Measurements from ENCODE around the gene ZBTB16. TPM values are rescaled to one million over a fixed set of nuclear protein-coding genes. Genes with fewer than 3 reads are reported as not detected.

Gene ZBTB16
- total RNA-seq, 1 experiment from 2014 or later = not detected

DNA sequence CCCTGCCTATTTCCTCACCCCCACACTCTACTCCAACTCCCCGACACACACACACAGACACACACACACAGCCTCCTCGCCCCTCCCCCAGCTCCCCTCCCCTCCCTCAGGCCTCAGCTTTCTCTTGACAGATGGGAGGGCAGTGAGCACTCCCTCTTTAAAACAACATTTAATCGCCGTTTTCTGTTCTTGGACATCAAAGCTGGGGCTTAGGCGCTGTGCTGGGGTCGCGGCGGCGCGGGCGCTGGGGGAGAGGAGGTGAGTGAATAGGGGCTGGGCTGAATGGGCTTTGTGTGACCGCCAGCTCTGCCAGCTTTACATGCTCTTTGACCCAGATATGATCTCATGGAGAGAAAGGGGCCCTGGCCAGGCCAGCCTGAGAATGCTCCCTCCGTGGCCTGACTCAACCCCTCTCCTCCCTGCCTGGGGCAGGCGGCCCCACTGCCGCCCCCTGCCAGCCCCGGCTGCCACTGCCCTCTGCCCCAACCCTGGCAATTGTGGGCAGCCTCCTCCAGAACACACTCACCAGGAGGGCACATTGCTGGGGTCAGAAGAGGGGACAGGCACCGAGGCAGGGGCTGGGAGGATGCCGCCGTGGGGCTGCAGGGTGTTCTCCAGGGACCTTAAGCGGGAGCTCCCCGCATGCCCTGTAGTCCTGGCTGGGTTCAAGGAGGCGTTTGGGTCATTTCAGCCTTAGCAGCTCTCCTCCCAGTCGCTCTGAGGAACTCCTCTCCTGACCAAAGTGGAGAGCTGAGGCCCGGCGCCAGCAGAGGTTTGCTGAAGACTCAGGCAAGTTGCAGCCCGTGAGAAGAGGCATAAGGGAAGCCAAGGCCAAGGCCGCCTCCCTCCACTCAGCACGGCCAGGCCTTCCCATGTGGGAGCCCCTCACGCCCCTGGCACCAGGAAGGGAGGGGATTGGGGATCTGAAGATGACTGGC lies 198.4 kb downstream of the ZBTB16 start:
- no peak for DNase-seq (ENCODE audit: low spot score)

DNA sequence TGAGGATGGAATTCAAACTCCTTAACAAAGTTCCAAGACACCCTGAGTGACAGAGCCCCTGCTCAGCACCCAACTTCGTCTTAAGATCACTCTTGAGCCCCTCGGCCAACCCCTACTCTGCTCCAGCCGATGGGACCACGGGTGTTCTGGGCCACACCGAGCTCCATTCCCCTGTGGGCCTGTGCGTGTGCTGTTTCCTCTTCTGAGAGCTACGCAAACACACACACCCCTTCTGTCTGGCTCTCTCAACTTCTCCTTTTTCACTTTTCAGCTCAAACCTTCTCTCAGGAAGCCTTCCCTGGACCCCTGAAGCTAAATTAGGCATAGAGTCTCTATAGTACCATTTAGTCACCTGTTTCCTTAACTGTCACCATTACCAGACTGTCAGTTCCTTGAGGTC lies 199.2 kb downstream of the ZBTB16 start:
- DNase-seq (ENCODE audit: low spot score) = no peak

DNA sequence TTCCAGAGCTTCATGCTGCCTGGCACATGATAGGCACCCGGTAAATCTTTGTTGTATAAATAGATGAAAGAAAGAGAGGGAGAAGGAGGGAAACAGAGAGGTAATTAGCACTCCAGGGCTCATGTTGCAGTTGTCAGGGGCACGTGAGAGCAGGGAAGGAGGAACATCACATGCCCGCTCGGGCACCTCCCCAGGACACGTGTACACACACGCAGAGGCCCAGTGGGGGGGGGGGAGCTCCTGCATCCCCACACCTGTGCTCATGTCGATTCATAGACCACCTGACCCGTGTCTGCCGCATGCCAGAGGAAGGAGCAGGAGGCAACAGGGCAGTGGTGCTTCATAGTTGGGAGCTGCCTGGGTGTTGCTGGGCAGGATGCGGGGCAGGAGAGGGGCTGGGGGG lies 199.6 kb downstream of the ZBTB16 start:
- no peak for DNase-seq (ENCODE audit: low spot score)

DNA sequence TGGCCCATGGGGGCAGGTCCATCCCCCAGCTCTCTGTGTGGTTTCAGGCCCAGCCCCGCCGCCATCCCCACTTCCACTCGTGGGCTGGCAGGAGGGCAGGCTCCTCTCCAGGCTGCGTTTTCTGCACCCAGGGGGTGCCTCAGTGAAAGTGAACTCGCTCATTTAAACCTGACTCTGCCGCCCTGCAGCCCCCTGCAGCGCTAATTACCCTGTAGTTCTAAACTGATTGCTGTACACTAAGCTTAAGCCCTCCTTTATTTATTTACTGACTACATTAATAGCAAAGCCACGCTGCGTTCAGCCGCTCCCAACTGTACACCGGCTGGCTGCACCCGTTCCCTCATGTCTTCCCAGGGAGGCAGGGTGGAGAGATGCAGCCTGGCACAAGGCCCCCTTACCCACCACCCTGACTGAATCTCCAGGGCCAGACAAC lies 200.1 kb downstream of the ZBTB16 start:
- DNase-seq (ENCODE audit: low spot score) = no peak

DNA sequence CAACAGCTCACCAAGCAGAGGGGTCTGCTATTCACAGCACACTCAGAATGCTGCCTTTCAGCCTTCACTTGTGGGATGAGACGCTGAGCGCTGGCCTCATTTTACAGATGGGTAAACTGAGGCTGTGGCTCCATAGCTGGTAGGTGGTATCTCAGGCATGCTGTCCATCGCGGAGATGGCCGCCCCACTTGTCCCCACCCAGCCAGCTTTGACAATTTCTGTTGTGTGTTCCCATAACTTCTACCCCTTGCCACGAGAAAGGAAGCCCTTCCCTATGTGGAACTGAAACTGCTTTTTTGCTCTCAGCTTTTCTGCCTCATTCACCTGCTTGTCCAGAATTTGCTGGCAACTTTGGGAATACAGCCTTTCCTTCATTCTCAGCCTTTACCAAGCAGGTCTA lies 200.6 kb downstream of the ZBTB16 start:
- no peak for DNase-seq (ENCODE audit: low spot score)

DNA sequence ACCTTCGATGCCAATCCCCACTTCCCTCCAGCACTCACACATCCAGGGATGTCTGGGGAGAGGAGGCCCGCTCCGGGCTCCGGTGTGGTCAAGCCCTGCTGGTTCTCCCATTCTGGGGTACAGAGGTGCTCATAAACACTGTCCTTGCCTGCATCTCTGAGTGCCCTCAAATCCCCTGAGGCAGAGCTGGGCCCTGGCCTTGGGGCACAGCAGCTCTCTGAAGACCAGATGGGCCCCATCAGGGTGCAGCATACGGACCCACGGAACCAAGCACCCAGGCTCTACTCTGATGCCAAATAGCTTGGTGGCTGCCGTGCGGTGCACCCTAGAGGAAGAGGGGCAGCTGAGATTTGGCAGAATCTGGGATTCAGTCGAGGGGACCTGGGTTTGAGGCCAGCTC lies 201.0 kb downstream of the ZBTB16 start:
- no peak for DNase-seq (ENCODE audit: low spot score)

DNA sequence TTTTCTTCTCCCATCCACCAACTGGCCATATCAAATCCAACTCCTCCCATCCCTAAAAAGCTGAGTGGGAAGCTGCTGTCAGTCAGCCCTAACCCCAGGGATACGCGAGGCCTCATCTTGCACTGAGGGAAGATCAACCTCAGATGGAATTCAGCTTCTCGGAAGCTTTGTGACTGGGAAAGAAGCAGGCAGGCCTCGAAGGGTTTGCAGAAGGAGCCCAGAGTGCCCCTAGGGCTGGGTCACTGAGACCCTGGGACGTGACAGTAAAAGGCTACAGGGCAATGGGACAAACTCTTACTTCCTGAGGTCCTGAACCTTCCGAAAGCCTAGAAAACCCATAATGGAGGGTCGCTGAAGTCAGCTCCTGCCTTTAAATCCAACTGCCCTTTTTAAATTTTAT lies 202.3 kb downstream of the ZBTB16 start:
- DNase-seq (ENCODE audit: low spot score) = no peak

DNA sequence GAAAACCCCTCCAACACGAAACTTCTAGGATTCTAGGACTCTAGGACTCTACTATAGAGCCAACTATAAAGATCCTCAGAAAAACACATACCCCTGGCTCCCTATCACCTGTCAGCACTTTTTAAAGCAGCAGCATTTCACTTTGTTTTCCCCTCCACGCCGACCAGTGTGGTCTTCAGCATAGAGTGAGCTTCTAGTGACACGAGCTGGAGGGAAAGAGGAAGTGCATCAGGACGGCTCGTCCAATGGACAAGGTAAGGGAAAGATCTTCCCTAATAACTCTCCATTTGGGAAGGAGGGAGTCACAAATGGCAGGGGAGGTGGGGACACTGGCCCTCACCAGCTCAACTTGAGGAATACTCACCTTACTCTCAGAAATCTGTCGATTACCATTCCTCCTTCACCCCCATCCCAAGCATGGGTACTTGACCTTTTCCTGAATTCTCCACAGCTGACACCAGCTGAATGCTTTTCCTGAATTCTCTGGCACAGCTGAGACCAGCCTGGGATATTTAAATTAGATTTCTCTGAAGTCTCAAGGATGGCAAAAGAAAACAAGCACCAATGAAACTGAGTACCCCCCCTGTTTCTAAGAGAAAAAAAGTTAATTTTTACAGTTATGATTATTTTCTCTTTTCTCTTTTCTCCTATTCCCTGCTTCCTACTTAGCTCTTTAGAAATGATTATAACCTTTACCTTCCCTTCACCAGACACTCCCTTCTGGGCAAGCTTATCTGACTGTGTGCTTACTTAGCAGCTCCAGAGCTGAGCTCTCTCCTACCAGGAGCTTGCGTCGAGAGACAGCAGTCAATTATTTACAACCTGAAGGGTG lies 203.4 kb downstream of the ZBTB16 start:
- peak; percentile 57 for DNase-seq (ENCODE audit: low spot score)

DNA sequence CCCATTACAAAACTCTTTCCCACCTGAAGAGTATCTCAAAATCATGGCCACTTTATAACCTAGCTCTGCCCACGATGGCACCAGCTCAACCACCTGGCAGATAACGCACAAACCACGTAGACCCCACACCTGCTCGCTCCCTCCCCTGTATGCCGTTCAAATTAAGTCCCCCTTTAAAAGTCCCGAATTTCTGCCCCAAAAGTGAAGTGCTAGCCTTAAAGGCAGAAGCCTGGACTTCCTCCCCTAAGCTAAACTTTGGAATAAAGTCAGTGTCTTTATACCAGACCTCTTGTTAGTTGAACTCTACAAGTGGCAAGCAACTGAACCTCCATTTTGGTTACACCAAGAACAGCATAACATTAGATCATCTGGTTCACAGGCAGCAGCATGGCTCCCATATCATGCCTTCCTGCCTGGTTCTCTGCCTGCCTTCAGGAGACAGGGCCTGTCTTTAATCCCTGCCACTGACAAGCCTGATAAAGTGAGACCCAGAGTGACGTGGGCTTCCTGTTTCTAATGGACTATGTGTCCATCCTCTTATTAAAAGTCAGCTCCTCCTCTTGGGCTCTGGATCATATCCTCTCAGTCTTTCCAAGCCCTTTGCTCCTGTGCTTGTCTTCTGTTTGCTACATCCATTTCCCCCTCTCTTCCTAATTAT lies 204.1 kb downstream of the ZBTB16 start:
- no peak for DNase-seq (ENCODE audit: low spot score)

DNA sequence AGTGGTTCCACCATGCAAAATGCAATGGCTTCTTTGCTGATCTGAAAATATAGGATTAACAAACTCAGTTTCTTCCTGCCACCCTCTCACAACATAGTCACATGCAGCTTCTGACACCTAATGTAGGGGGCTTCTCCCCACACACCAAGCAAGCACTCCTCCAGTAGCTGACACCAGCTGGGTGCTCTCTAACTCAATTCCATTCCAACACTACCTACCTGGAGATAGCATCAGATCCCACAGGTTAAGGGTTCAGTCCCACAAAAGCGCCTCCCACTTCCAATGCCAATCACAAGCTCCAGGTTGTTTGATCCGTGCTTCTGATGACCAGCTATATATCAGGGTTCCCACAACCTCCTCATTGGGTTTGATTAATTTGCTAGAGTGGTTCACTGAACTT lies 204.9 kb downstream of the ZBTB16 start:
- DNase-seq (ENCODE audit: low spot score) = no peak

DNA sequence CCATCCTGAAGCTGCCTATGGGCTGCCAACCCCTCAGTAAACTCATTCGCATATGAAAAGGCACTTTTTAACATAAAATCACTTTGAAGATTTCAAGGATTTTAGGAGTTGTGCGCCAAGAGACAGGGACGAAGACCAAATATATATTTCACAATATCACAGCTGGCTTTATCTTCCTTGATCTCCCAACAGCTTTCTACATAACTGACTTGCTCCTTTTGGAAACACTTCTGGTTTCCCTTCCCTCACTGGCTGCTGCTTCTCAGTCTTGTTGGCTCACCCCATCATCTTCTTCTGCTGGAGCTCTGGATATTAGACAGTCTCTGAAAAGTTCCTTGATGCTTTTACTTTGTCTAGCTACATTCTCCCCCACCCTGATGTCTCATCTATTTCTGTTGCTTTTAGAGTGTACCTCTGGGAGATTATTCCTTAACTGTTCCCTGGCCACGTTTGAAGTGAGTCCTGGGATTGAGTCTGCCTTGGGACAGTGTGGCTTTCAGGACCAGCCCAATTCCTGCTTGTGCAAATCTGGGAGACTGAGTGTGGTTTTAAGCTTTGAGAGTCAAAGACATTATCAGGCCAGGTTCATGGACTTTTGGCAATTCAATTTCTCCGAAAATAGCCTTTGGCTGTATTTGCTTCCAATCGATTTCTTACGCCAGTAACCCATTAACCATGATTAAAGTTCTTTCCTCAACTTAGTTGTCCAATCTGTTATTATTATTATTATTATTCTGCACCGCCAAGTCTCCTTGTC lies 205.8 kb downstream of the ZBTB16 start:
- DNase-seq (ENCODE audit: low spot score) = no peak

DNA sequence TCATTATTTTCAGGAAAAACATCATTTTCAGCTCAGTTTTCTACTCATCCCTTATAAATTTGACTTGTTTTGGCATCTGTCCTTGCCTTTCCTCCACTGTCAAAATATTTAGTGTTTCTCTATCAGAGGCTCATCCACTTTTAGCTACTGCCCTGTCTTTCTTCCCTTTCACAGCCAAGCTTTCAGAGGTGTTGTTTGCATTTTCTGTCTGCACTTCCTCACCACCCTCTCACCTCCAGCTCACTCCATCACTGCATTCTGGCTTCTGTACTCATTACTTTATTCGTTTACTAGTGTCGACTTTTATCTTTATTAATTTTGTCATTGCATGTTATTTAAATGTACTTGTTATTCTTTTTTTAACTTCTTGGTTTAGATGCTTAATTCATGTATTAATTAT lies 210.0 kb downstream of the ZBTB16 start:
- no peak for DNase-seq (ENCODE audit: low spot score)

DNA sequence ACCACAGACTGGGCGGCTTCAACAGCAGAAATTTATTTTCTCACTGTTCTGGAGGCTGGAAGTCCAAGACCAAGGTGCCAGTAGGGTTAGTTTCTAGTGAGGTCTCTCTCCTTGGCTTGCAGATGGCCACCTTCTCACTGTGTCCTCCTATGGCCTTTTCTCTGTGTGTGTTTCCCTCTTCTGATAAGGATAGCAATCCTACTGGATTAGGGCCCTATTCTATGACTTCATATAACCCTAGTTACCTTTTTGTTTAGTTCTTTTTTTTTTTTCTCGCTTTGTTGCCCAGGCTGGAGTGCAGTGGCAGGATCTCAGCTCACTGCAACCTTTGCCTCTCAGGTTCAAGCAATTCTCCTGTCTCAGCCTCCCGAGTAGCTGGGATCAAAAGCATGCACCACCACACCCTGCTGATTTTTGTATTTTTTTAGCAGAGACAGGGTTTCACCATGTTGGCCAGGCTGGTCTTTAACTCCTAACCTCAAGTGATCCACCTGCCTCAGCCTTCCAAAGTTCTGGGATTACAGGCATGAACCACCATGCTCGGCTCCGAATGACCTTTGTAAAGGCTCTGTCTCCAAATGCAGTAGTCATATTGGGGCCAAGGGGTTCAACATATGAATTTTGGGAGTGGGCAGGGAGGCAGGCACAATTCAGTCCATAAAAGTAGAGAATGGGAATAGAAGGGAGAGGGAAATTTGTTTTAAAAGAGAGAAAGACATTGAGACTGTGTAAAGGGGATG lies 211.2 kb downstream of the ZBTB16 start:
- DNase-seq (ENCODE audit: low spot score) = no peak

DNA sequence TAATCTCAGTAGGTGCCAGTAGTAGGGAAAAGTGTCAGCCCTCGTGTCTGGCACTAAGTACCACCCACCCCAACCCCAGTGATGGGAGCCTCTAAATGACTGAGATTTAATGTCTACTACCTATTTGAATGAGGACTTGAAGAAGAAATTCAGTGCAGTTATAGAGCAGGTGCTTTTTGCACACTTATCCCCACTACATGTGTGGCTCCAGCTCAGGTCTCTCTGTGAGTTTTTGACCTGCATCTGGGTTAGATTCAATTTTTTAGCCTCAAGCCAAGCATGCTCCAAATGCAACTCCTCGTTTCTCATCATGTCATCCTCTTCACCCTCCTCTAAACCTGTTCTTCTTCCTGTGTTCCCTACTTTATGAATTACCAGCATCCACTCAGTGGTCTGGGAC lies 211.8 kb downstream of the ZBTB16 start:
- DNase-seq (ENCODE audit: low spot score) = no peak

DNA sequence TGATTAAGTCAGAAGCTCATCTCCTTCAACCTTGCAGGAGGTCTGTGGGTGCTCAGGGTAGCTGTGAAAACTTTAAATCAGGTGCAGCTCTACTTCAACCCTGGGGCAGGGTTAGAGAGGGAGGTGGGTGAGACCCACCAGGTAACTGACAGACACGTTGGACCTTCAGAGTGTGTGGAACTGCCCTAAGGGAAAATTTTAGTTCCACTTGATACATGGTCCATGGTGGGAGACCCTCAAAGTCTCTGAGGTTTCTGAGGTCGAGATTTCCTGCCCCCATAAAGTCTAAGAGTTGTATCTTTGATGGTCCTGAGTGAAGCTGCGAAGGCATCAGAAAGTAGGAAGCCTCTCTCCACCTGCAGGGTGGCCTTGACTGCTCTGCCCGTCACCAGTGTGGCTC lies 212.8 kb downstream of the ZBTB16 start:
- DNase-seq (ENCODE audit: low spot score) = no peak

DNA sequence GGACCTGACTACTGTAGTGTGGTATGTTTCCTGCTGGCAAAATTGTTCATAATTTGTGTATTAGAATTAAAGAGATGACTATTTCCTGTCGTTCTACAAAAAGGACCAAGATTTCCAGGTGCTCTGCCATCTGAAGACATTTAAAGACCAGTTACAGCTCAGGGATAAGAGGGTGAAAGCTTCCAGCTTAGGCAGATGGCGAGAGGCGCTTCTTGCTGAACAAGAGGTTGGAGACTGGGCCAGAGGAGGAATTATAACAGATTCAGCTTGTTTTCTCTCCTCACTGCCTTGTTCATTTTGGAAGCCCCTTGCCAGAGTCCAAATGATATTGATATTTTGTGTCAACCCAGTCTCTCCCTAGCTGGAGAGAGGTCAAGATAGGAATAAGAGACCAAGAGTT lies 213.6 kb downstream of the ZBTB16 start:
- no peak for DNase-seq (ENCODE audit: low spot score)

DNA sequence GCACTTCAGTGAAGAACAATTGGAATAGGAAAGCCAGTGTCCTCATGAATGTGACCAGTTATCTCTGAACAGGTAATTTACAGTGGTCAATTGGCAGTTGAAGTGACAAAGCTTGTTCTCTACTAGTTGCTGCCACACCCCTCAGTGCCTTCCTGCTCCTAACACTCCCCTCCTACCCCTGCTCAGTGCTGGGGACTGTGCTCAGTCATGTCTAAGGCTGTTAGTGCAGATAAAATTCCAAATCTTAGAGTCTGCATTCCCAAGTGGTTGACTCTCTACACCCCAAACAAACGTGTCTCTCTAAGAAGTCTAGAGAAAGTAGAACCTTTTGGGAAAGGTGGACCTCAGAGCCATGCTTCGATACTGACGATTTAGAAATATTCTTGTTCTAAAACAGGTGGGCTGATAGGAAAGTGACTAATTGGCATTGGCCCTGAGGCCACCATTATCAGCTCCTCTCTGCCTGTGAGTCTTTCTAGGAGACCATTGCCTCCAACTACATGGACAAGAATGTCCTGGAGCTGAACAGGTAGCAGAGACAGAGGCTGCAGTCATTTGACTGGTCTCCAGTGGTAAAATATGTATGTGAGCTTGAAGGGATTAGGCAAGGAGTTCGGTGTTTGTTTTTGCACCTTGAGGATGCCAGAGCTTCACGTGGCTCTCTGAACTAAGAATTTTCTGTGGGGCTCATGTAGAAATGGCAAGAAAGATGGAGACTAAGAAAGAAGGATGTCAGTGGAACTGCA lies 214.6 kb downstream of the ZBTB16 start:
- DNase-seq (ENCODE audit: low spot score) = no peak

DNA sequence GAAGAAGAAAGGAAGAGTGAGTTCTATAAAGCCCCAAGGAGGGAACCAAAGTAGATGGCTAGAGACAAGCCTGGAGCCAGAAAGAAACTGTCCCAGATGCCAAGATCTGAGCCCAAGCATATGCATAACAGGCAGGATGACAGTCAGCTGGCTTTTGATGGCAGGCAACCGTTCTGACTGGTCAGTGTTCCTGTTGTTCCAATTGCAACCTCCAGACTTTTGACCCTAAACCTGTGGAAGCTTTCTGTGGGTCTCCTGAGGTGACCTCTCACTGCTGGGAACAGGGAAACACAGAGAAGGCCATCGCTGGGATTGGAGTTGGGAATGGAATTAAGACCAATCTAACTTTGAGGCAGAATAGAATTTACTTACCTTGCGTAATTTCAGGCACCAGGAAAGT lies 215.1 kb downstream of the ZBTB16 start:
- DNase-seq (ENCODE audit: low spot score) = no peak

DNA sequence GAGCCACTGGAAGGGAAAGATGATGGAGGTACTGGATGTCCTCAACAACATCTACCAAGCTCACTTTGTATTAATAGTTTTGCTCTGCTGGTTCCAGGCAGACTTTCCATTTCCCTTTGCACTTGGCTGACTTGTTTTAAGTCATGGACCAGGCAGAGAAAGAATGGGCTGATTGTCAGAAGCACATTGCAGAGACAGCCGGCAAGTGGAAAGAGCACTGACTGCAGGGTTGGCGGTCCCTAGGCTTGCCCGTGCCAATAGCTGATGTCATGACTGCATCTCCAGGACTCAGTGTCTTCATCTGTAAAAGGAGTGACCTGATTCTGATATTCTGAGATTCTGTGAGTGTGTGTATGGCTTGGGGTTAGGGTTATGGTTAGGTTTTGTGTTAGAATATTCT lies 215.8 kb downstream of the ZBTB16 start:
- DNase-seq (ENCODE audit: low spot score) = no peak

DNA sequence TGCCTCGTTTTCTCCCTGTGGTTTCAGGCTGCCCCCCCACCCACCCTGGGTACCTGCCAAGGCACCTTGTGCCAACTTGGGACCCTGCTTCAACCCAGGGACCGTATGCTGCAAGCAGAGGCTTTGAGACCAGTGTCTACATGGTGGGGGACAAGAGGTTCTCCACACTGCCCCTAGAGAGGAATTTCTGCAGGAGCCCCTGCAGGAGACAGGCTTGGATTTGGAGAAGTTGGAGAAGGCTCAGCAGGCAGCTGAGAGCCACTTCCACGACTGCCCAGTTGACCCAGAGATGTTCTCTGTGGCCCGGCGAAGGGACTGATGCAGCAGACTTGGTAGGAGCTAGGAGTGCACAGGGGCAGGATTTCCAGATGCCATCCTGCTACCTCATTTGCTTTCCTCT lies 216.6 kb downstream of the ZBTB16 start:
- no peak for DNase-seq (ENCODE audit: low spot score)

All from HT-29 (cell line).